Airway epithelial cell (primary cell): Measurements from ENCODE around the gene ATP8A2. TPM values are rescaled to one million over a fixed set of nuclear protein-coding genes. Genes with fewer than 3 reads are reported as not detected.

Source experiments
- total RNA-seq: library from RNA; depleted of rRNA; stranded (reverse); fragments of >200 nt; gene quantifications from 2 replicates; pipeline ENCODE4 v1.2.3, GENCODE V29; 2015

The ATP8A2 gene
- under 0.01 and 0.07 TPM in 2 replicates for total RNA-seq

DNA sequence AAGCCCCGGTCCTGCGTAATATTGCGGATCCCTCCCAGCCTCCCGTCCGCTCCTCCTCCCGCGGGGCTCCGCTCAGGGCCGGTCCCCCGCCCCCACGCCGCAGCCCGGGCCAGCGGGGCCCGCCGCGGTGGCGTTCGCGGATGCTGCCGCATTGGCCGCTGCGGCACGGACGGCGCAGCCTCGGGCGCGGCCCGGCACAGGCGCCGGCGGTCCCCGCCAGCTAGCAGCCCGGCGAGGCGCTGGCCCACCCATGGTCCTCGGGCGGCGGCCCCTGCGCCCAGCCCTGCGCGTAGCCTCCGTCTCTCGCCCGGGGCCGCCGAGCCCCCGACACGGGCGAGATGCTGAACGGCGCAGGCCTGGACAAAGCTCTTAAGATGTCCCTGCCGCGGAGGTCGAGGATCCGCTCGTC, at the start of gene ATP8A2:
TSS of gene ATP8A2 (plus strand) at position 100 of the 409 bp plus-strand sequence. CDS start at position 339, 239 bp downstream.

DNA sequence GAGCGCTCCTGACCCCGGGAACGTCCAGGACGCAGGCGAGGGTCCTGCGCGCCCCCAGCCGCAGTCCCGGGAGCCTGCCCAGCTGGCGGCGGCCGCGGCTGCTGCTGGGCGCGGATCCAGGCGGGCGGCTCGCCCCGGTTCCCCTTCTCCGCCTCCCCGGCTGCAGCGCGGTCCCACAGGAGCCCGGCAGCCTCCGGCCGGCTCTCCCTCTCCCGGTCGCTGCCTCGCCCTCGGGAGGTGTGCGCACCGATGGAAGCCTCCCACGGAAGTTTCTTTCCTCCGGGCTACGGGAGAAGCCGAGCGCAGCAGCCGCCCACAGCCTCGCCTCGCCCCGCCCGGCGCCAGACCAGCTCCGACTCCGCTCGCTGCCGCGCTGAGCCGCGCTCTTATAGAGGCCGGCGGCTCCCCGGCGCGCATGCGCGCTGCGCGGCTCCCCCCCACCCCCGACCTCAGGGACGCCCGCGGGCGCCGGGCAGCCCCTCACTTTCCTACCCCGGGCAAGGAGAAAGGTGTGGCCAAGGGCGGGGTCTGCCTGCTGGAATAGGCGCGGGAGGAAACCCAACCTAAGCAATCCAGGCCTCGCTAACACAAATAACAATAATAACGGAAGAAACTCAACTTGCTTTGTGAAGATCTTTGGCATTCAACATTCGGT, 680.0 kb downstream of the ATP8A2 start, which contains the start of gene SHISA2:
TSS of gene SHISA2 (minus strand) at position 360 of the 655 bp plus-strand sequence. CDS start 1,041 bp downstream, outside the sequence.

Other genes with a start within 250 kb of the ATP8A2 start
- not detected in 2 replicates for gene AMER2, start 199.7 kb upstream of the ATP8A2 start, total RNA-seq
- gene MTMR6, start 84.5 kb upstream of the ATP8A2 start, total RNA-seq = 14.1 and 20.2 TPM in 2 replicates
- 42.3 and 87.3 TPM in 2 replicates for gene NUP58, start 70.3 kb upstream of the ATP8A2 start, total RNA-seq